K562 (cell line): ENCODE results near the gene CBLC. TPM values are rescaled to one million over a fixed set of nuclear protein-coding genes. Genes with fewer than 3 reads are reported as not detected.

Experiments used
- CXXC5 ChIP-seq: fragments of 250-450 bp; sonication (Bioruptor Pico); IDR thresholded peaks from 2 replicates; pipeline ENCODE4 v1.8.0; 2022; ENCODE audit warnings: inconsistent platforms, mild to moderate bottlenecking, moderate library complexity
- E2F6 ChIP-seq, 2 experiments: IDR thresholded peaks; 2 replicates each; pipeline ENCODE4 v1.6.1; 2011; ENCODE audit warnings: borderline replicate concordance in 1 of 2, control low read depth in 1 of 2, low read depth in 1 of 2, low read length in 1 of 2, mild to moderate bottlenecking in 1 of 2, mixed read lengths in 1 of 2, moderate library complexity in 1 of 2; ENCODE audit not compliant: insufficient read depth in 1 of 2, insufficient read length in 1 of 2, poor library complexity in 1 of 2, severe bottlenecking in 1 of 2; ENCODE audit errors: extremely low read depth in 1 of 2
- GABPB2 ChIP-seq: fragments of 250-450 bp; sonication (Bioruptor Pico); conservative IDR thresholded peaks from 2 replicates; pipeline ENCODE4 v1.5.1; 2021; ENCODE audit warnings: mild to moderate bottlenecking
- IRF1 ChIP-seq: sonication (generic); formaldehyde crosslinking; IDR thresholded peaks from 2 replicates; pipeline ENCODE4 v1.8.0; 2022; ENCODE audit warnings: missing genetic modification reagents, mild to moderate bottlenecking, borderline replicate concordance
- MAZ ChIP-seq, 2 experiments: fragments of 450-650 bp in 1 of 2; sonication (generic) in 1 of 2; formaldehyde crosslinking; IDR thresholded peaks in 1 of 2; conservative IDR thresholded peaks in 1 of 2; 2 replicates each; pipeline versions ENCODE4 v1.4.0 to v1.5.0; 2020; ENCODE audit warnings: mild to moderate bottlenecking in 1 of 2, missing genetic modification reagents in 1 of 2
- NCOA2 ChIP-seq, 2 experiments: fragments of 450-650 bp; IDR thresholded peaks; 2 replicates each; pipeline ENCODE4 v1.6.1; 2018; ENCODE audit warnings: mild to moderate bottlenecking in 2 of 2, moderate library complexity in 1 of 2; ENCODE audit not compliant: partially characterized antibody in 2 of 2
- PHTF2 ChIP-seq: fragments of 250-450 bp; sonication (Bioruptor Pico); IDR thresholded peaks from 2 replicates; pipeline ENCODE4 v1.5.0; 2021; ENCODE audit warnings: mild to moderate bottlenecking
- SIN3A ChIP-seq, 2 experiments: fragments of 150-350 bp in 1 of 2; IDR thresholded peaks; 2 replicates each; pipeline ENCODE4 v1.6.1; 2011 to 2016; ENCODE audit warnings: borderline replicate concordance in 2 of 2, low read depth in 2 of 2, low read length in 2 of 2, mild to moderate bottlenecking in 2 of 2, moderate library complexity in 2 of 2; ENCODE audit not compliant: control insufficient read depth in 1 of 2
- SIRT6 ChIP-seq: IDR thresholded peaks from one replicate; pipeline ENCODE4 v1.6.1; 2012; ENCODE audit warnings: low read depth, mild to moderate bottlenecking, control low read depth, inconsistent platforms, low read length, moderate library complexity
- SLC30A9 ChIP-seq: fragments of 250-450 bp; sonication (Bioruptor Pico); IDR thresholded peaks from 2 replicates; pipeline ENCODE4 v1.8.0; 2022; ENCODE audit warnings: mild to moderate bottlenecking, moderate library complexity
- SRSF3 ChIP-seq: fragments of 200-400 bp; formaldehyde crosslinking; IDR thresholded peaks from 2 replicates; pipeline ENCODE4 v1.6.1; 2016; ENCODE audit warnings: mild to moderate bottlenecking, low read length, moderate library complexity; ENCODE audit not compliant: insufficient read depth
- TFAM ChIP-seq: fragments of 250-450 bp; sonication (Bioruptor Pico); conservative IDR thresholded peaks from 2 replicates; pipeline ENCODE4 v1.5.0; 2021; ENCODE audit warnings: mild to moderate bottlenecking, moderate library complexity
- UBTF ChIP-seq, 2 experiments: IDR thresholded peaks; 2 replicates each; pipeline ENCODE4 v1.6.1; 2012; ENCODE audit warnings: improper control_type of control experiment in 2 of 2, low read depth in 2 of 2, low read length in 2 of 2, borderline replicate concordance in 1 of 2
- ZBED1 ChIP-seq: IDR thresholded peaks from 2 replicates; pipeline ENCODE4 v1.6.1; 2014
- ZBTB7A ChIP-seq: IDR thresholded peaks from 2 replicates; pipeline ENCODE4 v1.6.1; 2011; ENCODE audit warnings: low read depth, mild to moderate bottlenecking, low read length, moderate library complexity, borderline replicate concordance; ENCODE audit not compliant: control insufficient read depth
- ZNF609 ChIP-seq: sonication (generic); formaldehyde crosslinking; IDR thresholded peaks from 2 replicates; pipeline ENCODE4 v1.8.1; 2023; ENCODE audit warnings: missing genetic modification reagents, mild to moderate bottlenecking, borderline replicate concordance
- polyA plus RNA-seq, 8 experiments: library from polyadenylated mRNA; depleted of rRNA in 4 of 8; stranded (reverse) in 5 of 8; unstranded in 3 of 8; fragments of >200 nt; fragmentation: Nextera tagmentation in 2 of 8; fragmentation: Illumina TruSeq in 1 of 8; extraction: Ambion mirVana in 2 of 8; extraction: Trizol in 1 of 8; gene quantifications; 2 replicates each; pipeline versions ENCODE4 v1.2.1 to v1.2.3, GENCODE V29; 2011 to 2014; ENCODE audit warnings: inconsistent platforms in 1 of 8, missing spikeins in 1 of 8
- total RNA-seq, 7 experiments: library from RNA; depleted of rRNA in 6 of 7; stranded (reverse); fragments of >200 nt in 6 of 7; fragmentation: Illumina TruSeq in 2 of 7; extraction: Trizol in 2 of 7; gene quantifications; 2 replicates each; pipeline versions ENCODE4 v1.2.1 to v1.2.3, GENCODE V29; 2011 to 2021; ENCODE audit warnings: low replicate concordance in 1 of 7

The CBLC gene
- total and polyA plus RNA-seq, 9 of the 15 experiments (the other 6 are each of a cell fraction or from before 2014, with no cell fraction given), result 0.09 TPM; not detected in 8

GRCh38 chr19:44846455-44847143 is 68.9 kb downstream of the CBLC start (continued):
- no peak for TF ChIP-seq UBTF (IDR thresholded peaks at IDR 0.05; ENCODE audit: borderline replicate concordance in 1 of 2, low read depth in 2 of 2, low read length in 2 of 2)
- TF ChIP-seq MAZ (CRISPR knock-in tag; conservative IDR thresholded peaks at IDR 0.05 in 1 of 2, IDR thresholded peaks at IDR 0.05 in 1 of 2), result peak in 1 of 2 experiments; percentile 44; a peak in 1 of 4 replicates
- no peak for TF ChIP-seq ZNF609 (CRISPR knock-in tag)
- TF ChIP-seq TFAM (CRISPR knock-in tag), result no peak
- TF ChIP-seq ZBTB7A, result peak; percentile 46
- no peak for TF ChIP-seq SLC30A9
- TF ChIP-seq SRSF3, result no peak
- TF ChIP-seq PHTF2, result no peak
- TF ChIP-seq SIN3A (IDR thresholded peaks at IDR 0.05; ENCODE audit: borderline replicate concordance in 2 of 2, control insufficient read depth in 1 of 2, low read depth in 2 of 2, low read length in 2 of 2), result peak in 1 of 2 experiments; percentile 13; a peak in 1 of 4 replicates
- no peak for TF ChIP-seq NCOA2 (IDR thresholded peaks at IDR 0.05; ENCODE audit: partially characterized antibody in 2 of 2)
- TF ChIP-seq E2F6 (IDR thresholded peaks at IDR 0.05; ENCODE audit: borderline replicate concordance in 1 of 2, extremely low read depth in 1 of 2, insufficient read depth in 1 of 2, insufficient read length in 1 of 2, low read depth in 1 of 2, low read length in 1 of 2, poor library complexity in 1 of 2, severe bottlenecking in 1 of 2), result peak in 1 of 2 experiments; percentile 12
- no peak for TF ChIP-seq GABPB2 (CRISPR knock-in tag)
- no peak for TF ChIP-seq IRF1 (CRISPR knock-in tag)
- no peak for TF ChIP-seq ZBED1
- no peak for TF ChIP-seq SIRT6
- TF ChIP-seq CXXC5 (CRISPR knock-in tag), result 0 out of 2 replicates have a peak, but pooled peaks have one; percentile 14
